ENCODE results near the gene MAGEB18. TPM values are rescaled to one million over a fixed set of nuclear protein-coding genes. Genes with fewer than 3 reads are reported as not detected.

MAGEB18 gene
- total RNA-seq (not detected), polyA plus RNA-seq (not detected)

GRCh38 chrX:26138274-26138673 is at the start of gene MAGEB18:
Gene MAGEB18 (plus strand): TSS chrX:26138343. CDS start chrX:26138986, 643 bp downstream.
- Histone ChIP-seq H3K36me3 (ENCODE audit: insufficient read depth, low read length) (no peaks in the 10 kb centered on the region), H3K27ac (ENCODE audit: low read depth, low read length) (no peak within 1 kb of the TSS), H3K4me1 (ENCODE audit: insufficient read depth, low read length) (no peaks in the 10 kb centered on the region), H3K9me3 (ENCODE audit: low read length) (no peaks in the 10 kb centered on the region), H3K4me3 (ENCODE audit: low read length) (no peak within 1 kb of the TSS), H3K27me3 (ENCODE audit: insufficient read depth, low read length, poor library complexity, severe bottlenecking) (no peaks in the 10 kb centered on the region)
- POLR2A ChIA-PET: no interaction called here
- CTCF ChIA-PET: no interaction called here
- H3K4me3 Mint-ChIP-seq: no peak within 1 kb of the TSS
- no peaks in the 10 kb centered on the region for H3K4me1 Mint-ChIP-seq
- H3K36me3 Mint-ChIP-seq: no peaks in the 10 kb centered on the region
- no peaks in the 10 kb centered on the region for H3K27me3 Mint-ChIP-seq
- H3K27ac Mint-ChIP-seq: peak within 1 kb of the TSS in 1 of 8 donors; percentile 31
- H3K9me3 Mint-ChIP-seq: peaks cover 0 to 3% (median 0%) of the 10 kb centered on the region in 5 donors
- DNase-seq: no peak

GRCh38 chrX:26100421-26100920 is 37.7 kb upstream of the MAGEB18 start:
- ChIA-PET POLR2A (no interaction called here), CTCF (no interaction called here)
- Histone ChIP-seq H3K9me3 (ENCODE audit: low read length) (no peaks in the 10 kb centered on the region), H3K27me3 (ENCODE audit: insufficient read depth, low read length, poor library complexity, severe bottlenecking) (no peaks in the 10 kb centered on the region), H3K27ac (ENCODE audit: low read depth, low read length) (no peak overlapping the region), H3K36me3 (ENCODE audit: insufficient read depth, low read length) (no peaks in the 10 kb centered on the region), H3K4me1 (ENCODE audit: insufficient read depth, low read length) (no peaks in the 10 kb centered on the region), H3K4me3 (ENCODE audit: low read length) (no peak overlapping the region)
- Mint-ChIP-seq H3K36me3 (no peaks in the 10 kb centered on the region), H3K27me3 (no peaks in the 10 kb centered on the region), H3K27ac (no peak overlapping the region), H3K4me1 (no peaks in the 10 kb centered on the region), H3K9me3 (peaks cover 0 to 4% (median 2%) of the 10 kb centered on the region in 5 donors), H3K4me3 (no peak overlapping the region)
- no peak for DNase-seq

GRCh38 chrX:26109142-26109541 is 29.0 kb upstream of the MAGEB18 start:
- H3K4me3 Mint-ChIP-seq: no peak overlapping the region
- peaks cover 0 to 4% (median 0%) of the 10 kb centered on the region in 5 donors for H3K9me3 Mint-ChIP-seq
- no peak overlapping the region for H3K4me3 ChIP-seq (ENCODE audit: low read length)
- ChIA-PET POLR2A (no interaction called here), CTCF (no interaction called here)
- H3K27ac ChIP-seq (ENCODE audit: low read depth, low read length): no peak overlapping the region
- no peaks in the 10 kb centered on the region for H3K4me1 Mint-ChIP-seq
- no peaks in the 10 kb centered on the region for H3K27me3 Mint-ChIP-seq
- no peaks in the 10 kb centered on the region for H3K27me3 ChIP-seq (ENCODE audit: insufficient read depth, low read length, poor library complexity, severe bottlenecking)
- H3K27ac Mint-ChIP-seq: no peak overlapping the region
- no peak for DNase-seq
- no peaks in the 10 kb centered on the region for H3K9me3 ChIP-seq (ENCODE audit: low read length)
- H3K36me3 Mint-ChIP-seq: no peaks in the 10 kb centered on the region
- H3K36me3 ChIP-seq (ENCODE audit: insufficient read depth, low read length): no peaks in the 10 kb centered on the region
- no peaks in the 10 kb centered on the region for H3K4me1 ChIP-seq (ENCODE audit: insufficient read depth, low read length)

GRCh38 chrX:26146024-26146423 is 7.9 kb downstream of the MAGEB18 start:
- no peak overlapping the region for H3K4me3 ChIP-seq (ENCODE audit: low read length)
- no peaks in the 10 kb centered on the region for H3K36me3 ChIP-seq (ENCODE audit: insufficient read depth, low read length)
- ChIA-PET POLR2A (no interaction called here), CTCF (no interaction called here)
- no peaks in the 10 kb centered on the region for H3K27me3 Mint-ChIP-seq
- H3K36me3 Mint-ChIP-seq: no peaks in the 10 kb centered on the region
- H3K27me3 ChIP-seq (ENCODE audit: insufficient read depth, low read length, poor library complexity, severe bottlenecking): no peaks in the 10 kb centered on the region
- no peak for DNase-seq
- no peaks in the 10 kb centered on the region for H3K4me1 Mint-ChIP-seq
- H3K9me3 Mint-ChIP-seq: peaks cover 0 to 6% (median 4%) of the 10 kb centered on the region in 5 donors
- no peak overlapping the region for H3K27ac Mint-ChIP-seq
- H3K4me1 ChIP-seq (ENCODE audit: insufficient read depth, low read length): no peaks in the 10 kb centered on the region
- H3K4me3 Mint-ChIP-seq: no peak overlapping the region
- no peaks in the 10 kb centered on the region for H3K9me3 ChIP-seq (ENCODE audit: low read length)
- no peak overlapping the region for H3K27ac ChIP-seq (ENCODE audit: low read depth, low read length)

GRCh38 chrX:26160301-26160700 is 22.2 kb downstream of the MAGEB18 start, which contains the start of gene MAGEB6B:
Gene MAGEB6B (plus strand): TSS chrX:26160601. CDS start chrX:26160601, 0 bp downstream.
- H3K27ac ChIP-seq (ENCODE audit: low read depth, low read length): no peak within 1 kb of the TSS
- Mint-ChIP-seq H3K27ac (no peak within 1 kb of the TSS), H3K36me3 (no peaks in the 10 kb centered on the region), H3K4me3 (no peak within 1 kb of the TSS), H3K4me1 (no peaks in the 10 kb centered on the region), H3K27me3 (peaks cover 0 to 3% of the 10 kb centered on the region in 2 donors), H3K9me3 (peaks cover 0 to 7% (median 3%) of the 10 kb centered on the region in 5 donors)
- no peaks in the 10 kb centered on the region for H3K9me3 ChIP-seq (ENCODE audit: low read length)
- H3K36me3 ChIP-seq (ENCODE audit: insufficient read depth, low read length): no peaks in the 10 kb centered on the region
- H3K27me3 ChIP-seq (ENCODE audit: insufficient read depth, low read length, poor library complexity, severe bottlenecking): no peaks in the 10 kb centered on the region
- ChIA-PET POLR2A (no interaction called here), CTCF (no interaction called here)
- no peak within 1 kb of the TSS for H3K4me3 ChIP-seq (ENCODE audit: low read length)
- DNase-seq: no peak
- no peaks in the 10 kb centered on the region for H3K4me1 ChIP-seq (ENCODE audit: insufficient read depth, low read length)

Other genes starting within 250 kb of the MAGEB18 start
- not detected for gene MAGEB6B, start 22.3 kb downstream of the MAGEB18 start, total RNA-seq
- gene MAGEB6B, start 22.3 kb downstream of the MAGEB18 start, polyA plus RNA-seq: not detected
- not detected for gene MAGEB6, start 54.1 kb downstream of the MAGEB18 start, total RNA-seq
- gene MAGEB6, start 54.1 kb downstream of the MAGEB18 start, polyA plus RNA-seq: not detected
- not detected for gene MAGEB5, start 77.8 kb downstream of the MAGEB18 start, total RNA-seq
- gene MAGEB5, start 77.8 kb downstream of the MAGEB18 start, polyA plus RNA-seq: not detected

Data from CD8-positive, alpha-beta memory T cell (primary cell).